Loucy (cell line): ENCODE results near the gene SOX13.

ENCODE experiments used
- EZH2phosphoT487 ChIP-seq: fragments of 200-600 bp; IDR thresholded peaks from 2 replicates; pipeline ENCODE4 v1.6.1; 2018; ENCODE audit warnings: antibody characterized with exemption, mild to moderate bottlenecking, moderate library complexity, borderline replicate concordance
- TF ChIP-seq, protein P1 (sequence below): fragments of 200-600 bp; sonication (generic); conservative IDR thresholded peaks from 2 replicates; pipeline ENCODE4 v1.5.1; 2014; ENCODE audit warnings: mild to moderate bottlenecking, antibody characterized with exemption, low read length

DNA sequence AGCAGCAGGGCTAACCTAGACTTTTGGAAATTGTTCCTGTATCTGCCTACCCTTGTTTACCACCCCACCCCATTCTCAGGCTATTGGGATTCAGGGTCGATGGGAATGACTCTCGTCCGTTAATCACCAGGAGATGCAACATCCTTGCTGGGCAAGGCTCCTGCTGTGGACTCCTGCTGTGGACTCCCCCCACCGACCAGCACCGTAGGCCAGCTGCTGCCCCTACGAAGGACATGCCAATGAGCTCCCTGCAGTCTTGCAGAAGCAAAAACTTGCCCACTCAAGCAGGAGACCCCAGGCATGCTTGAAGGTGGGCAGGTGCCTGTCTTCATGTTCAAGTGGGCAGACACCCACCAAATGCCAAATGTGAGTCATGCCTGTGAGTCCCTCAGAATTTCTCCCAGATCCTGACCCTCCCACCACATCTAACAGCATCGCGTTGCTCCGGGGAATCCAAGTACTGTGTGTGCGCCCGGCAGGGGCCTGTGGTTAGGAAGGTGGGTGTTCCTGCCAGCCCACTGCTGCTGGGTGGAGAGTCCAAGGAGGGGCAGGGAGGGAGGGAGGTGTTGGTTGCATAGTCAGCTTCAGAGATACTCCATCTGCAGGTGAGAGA is 41.7 kb upstream of the SOX13 start:
- TF ChIP-seq, protein P1, sequence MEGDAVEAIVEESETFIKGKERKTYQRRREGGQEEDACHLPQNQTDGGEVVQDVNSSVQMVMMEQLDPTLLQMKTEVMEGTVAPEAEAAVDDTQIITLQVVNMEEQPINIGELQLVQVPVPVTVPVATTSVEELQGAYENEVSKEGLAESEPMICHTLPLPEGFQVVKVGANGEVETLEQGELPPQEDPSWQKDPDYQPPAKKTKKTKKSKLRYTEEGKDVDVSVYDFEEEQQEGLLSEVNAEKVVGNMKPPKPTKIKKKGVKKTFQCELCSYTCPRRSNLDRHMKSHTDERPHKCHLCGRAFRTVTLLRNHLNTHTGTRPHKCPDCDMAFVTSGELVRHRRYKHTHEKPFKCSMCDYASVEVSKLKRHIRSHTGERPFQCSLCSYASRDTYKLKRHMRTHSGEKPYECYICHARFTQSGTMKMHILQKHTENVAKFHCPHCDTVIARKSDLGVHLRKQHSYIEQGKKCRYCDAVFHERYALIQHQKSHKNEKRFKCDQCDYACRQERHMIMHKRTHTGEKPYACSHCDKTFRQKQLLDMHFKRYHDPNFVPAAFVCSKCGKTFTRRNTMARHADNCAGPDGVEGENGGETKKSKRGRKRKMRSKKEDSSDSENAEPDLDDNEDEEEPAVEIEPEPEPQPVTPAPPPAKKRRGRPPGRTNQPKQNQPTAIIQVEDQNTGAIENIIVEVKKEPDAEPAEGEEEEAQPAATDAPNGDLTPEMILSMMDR, result no peak
- no peak for TF ChIP-seq EZH2phosphoT487
